ENCODE measurements around the gene AVEN. TPM values are rescaled to one million over a fixed set of nuclear protein-coding genes. Genes with fewer than 3 reads are reported as not detected.
A peak's percentile ranks its signal among the peaks of the same experiment; 100 is the strongest.
"Not testable (repeated sequence)": the region's sequence is repeated elsewhere in the genome, so short reads cannot be mapped to it uniquely, and the experiment has no call there.

AVEN gene
- total RNA-seq, 1 experiment from 2014 or later = 52.4 TPM

GRCh38 chr15:34001536-34001935 lies 37.5 kb downstream of the AVEN start:
- DNase-seq (ENCODE audit: low spot score) = no peak
- in situ Hi-C loops (cut with HindIII; ENCODE audit: low sequenced_read_pairs) = no loop called here

DNA sequence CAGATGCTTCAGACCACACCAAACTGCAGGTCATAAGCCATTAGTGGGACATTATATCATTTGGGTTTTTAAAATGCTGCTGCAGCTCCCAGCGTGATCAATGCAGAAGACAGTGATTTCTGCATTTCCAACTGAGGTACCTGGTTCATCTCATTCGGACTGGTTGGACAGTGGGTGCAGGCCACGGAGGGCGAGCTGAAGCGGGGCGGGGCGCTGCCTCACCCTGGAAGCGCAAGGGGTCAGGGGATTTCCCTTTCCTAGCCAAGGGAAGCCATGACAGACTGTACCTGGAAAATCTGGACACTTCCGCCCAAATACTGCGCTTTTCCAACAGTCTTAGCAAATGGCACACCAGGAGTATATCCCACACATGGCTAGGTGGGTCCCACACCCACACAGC lies 43.3 kb downstream of the AVEN start:
- in situ Hi-C loops (cut with HindIII; ENCODE audit: low sequenced_read_pairs) = loop anchor here (25.0 kb wide), 1 partner anchor 233 kb away; no protein-coding TSS in a partner anchor
- not testable (repeated sequence) for DNase-seq (ENCODE audit: low spot score)

DNA sequence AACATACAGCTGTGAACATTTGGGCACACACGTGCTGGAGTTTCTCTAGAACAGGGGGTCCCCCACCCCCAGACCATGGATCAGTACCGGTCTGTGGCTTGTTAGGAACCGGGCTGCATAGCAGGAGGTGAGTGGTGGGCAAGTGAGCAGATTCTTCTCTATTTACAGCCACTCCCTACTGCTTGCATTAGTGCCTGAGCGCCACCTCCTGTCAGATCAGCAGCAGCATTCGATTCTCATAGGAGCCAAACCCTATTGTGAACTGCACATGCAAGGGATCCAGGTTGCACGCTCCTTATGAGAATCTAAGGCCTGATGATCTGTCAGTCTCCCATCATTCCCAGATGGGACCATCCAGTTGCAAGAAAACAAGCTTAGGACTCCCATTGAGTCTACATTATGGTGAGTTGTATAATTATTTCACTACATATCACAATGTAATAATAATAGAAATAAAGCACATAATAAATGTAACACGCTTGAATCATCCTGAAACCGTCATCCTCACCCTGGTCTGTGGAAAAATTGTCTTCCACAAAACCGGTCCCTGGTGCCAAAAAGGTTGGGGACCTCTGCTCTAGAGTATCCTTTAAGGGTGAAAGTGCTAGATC lies 44.9 kb downstream of the AVEN start:
- in situ Hi-C loops (cut with HindIII; ENCODE audit: low sequenced_read_pairs) = loop anchor here (25.0 kb wide), 1 partner anchor 232 kb away; no protein-coding TSS in a partner anchor
- DNase-seq (ENCODE audit: low spot score) = peak; percentile 10

DNA sequence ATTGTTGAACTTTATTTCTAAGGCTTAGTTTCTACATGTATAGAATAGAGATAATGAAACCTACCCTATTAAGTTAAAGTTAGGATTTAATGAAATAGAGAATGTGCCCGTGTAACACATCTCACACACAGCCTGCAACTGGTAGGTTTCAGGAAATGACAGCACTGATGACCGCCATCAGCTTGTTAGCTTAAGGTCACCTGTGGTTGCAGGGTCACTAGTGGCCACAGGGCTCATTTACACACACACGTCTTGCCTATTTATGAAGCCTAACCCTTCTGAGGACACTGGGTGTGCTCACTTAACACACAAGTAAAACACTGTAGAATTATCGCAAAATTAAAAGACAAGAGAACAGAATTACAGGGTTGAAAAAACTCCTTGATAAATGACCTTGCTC lies 50.6 kb downstream of the AVEN start:
- no peak for DNase-seq (ENCODE audit: low spot score)
- in situ Hi-C loops (cut with HindIII; ENCODE audit: low sequenced_read_pairs) = loop anchor here (25.0 kb wide), 1 partner anchor 226 kb away; no protein-coding TSS in a partner anchor

GRCh38 chr15:33987444-33987843 lies 51.6 kb downstream of the AVEN start:
- in situ Hi-C loops (cut with HindIII; ENCODE audit: low sequenced_read_pairs) = loop anchor here (25.0 kb wide), 1 partner anchor 225 kb away; no protein-coding TSS in a partner anchor

DNA sequence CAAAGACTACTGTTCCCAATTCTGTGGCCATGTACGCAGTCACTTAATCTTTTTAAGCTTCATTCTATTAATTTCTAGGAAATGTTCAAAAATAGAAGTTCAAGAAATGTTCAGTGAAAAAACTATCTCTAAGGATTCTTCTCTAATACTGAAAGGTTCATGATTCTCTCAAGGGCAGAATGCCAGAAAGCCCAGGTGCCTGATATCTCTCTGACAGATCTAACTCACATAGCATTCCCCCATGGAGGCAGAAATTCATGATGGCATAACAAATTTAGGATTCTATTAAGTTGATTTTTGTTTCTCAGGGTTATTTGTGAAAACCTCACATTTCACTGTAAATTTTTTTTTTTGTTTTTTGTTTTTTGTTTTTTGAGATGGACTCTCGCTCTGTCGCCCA lies 53.3 kb downstream of the AVEN start:
- in situ Hi-C loops (cut with HindIII; ENCODE audit: low sequenced_read_pairs) = loop anchor here (25.0 kb wide), 1 partner anchor 223 kb away; no protein-coding TSS in a partner anchor
- no peak for DNase-seq (ENCODE audit: low spot score)

More at GRCh38 chr15:33987444-33987843, 51.6 kb downstream of the AVEN start:
- no peak for DNase-seq (ENCODE audit: low spot score)

- DNase-seq (ENCODE audit: low spot score) = no peak
- in situ Hi-C loops (cut with HindIII; ENCODE audit: low sequenced_read_pairs) = loop anchor here (25.0 kb wide), 1 partner anchor 223 kb away; no protein-coding TSS in a partner anchor
Observed at GRCh38 chr15:33985287-33985686, 53.7 kb downstream of the AVEN start.

DNA sequence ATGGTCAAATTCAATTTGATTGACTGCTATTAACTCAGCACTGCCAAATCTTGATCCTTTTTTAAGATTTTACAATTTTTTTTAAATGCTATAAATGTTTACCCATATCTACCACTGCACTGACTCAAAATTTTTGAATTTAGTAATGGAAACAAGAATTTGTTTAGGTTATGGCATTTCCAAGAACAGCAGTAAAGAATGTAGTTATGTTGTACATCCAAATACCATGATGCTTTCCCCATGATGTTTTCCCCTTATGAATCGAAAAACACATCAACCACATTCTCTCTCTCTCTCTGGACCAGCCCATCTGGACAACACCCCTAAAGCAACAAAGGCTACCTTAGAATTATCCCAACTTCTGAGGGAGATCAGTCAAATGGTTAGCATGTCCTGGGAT lies 56.5 kb downstream of the AVEN start:
- in situ Hi-C loops (cut with HindIII; ENCODE audit: low sequenced_read_pairs) = loop anchor here (25.0 kb wide), 1 partner anchor 220 kb away; no protein-coding TSS in a partner anchor
- no peak for DNase-seq (ENCODE audit: low spot score)

DNA sequence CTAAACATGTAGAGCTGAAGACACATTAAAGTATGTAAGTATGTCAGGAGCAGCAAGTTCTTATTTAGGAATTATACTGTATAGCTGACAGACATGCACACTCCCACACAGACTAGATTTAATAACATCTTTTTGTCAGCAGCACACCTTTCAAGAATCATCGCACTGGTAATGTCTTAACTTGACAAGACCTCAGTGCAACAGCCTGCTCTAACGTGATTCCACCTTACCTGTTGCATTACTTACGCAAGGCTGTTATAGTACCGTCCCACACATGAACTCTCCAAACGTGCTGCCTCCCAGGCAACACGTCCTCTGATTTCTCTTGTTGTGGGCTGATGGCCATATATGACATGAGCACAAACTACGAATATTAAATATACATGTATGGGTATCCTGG lies 58.8 kb downstream of the AVEN start:
- no peak for DNase-seq (ENCODE audit: low spot score)
- in situ Hi-C loops (cut with HindIII; ENCODE audit: low sequenced_read_pairs) = loop anchor here (25.0 kb wide), 1 partner anchor 218 kb away; no protein-coding TSS in a partner anchor

DNA sequence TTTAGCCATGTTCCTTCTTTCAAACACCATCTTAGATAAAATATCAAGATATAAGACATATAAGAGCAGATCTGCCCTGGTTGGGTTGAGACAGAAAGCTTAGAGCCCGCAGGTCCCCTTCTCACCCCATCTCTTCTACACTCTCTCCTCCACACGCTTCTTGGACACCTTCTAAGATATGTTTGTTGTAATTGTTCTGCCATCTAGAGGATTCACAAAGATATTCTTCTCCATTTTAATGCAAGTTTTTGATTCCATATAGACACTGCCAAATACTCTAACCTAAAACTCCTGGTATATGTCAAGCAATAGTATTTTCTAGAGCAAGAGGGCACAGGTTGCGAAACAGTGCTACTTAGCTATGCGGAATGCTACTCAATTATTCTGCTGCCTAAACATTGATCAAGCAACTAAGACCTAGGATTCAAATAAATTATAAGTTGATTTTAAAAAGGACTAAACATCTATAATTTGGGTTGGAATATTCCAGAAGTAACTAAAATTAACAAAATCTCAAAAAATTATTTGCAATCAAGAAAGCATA lies 63.9 kb downstream of the AVEN start:
- no peak for DNase-seq (ENCODE audit: low spot score)
- in situ Hi-C loops (cut with HindIII; ENCODE audit: low sequenced_read_pairs) = loop anchor here (25.0 kb wide), 1 partner anchor 213 kb away; no protein-coding TSS in a partner anchor

- DNase-seq (ENCODE audit: low spot score) = no peak
- in situ Hi-C loops (cut with HindIII; ENCODE audit: low sequenced_read_pairs) = no loop called here
Observed at GRCh38 chr15:33971811-33972210, 67.2 kb downstream of the AVEN start.

GRCh38 chr15:33968821-33969220 lies 70.2 kb downstream of the AVEN start:
- in situ Hi-C loops (cut with HindIII; ENCODE audit: low sequenced_read_pairs) = no loop called here
- DNase-seq (ENCODE audit: low spot score) = no peak

DNA sequence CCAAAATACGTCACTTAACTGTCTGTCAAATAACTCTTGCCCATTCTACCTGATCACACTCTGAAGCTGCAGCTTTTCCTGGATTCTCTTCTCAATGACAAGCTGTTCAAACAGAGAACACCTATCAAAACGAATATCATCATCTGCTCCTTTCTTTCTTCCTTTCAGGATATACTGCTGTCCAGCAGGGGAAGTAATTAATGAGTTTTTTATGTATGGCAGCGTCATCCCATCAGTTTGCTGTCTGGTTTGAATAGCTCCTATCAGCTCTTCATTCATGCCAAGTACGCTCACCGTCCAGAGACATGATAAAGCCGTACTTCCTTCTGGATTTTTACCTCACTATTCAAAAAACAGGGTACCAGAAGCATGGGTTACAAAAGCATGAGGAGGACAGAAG lies 70.8 kb downstream of the AVEN start, which contains the start of gene CHRM5:
CHRM5 (plus strand) TSS at position 274 of the 400 bp plus-strand sequence. CDS start 94,221 bp downstream, outside the sequence.
- in situ Hi-C loops (cut with HindIII; ENCODE audit: low sequenced_read_pairs) = no loop called here
- DNase-seq (ENCODE audit: low spot score) = peak; percentile 31

GRCh38 chr15:33964665-33965040 lies 74.4 kb downstream of the AVEN start:
- no peak for DNase-seq (ENCODE audit: low spot score)
- in situ Hi-C loops (cut with HindIII; ENCODE audit: low sequenced_read_pairs) = no loop called here

- DNase-seq (ENCODE audit: low spot score) = no peak
- in situ Hi-C loops (cut with HindIII; ENCODE audit: low sequenced_read_pairs) = no loop called here
Observed at GRCh38 chr15:33963831-33964664, 75.0 kb downstream of the AVEN start.

DNA sequence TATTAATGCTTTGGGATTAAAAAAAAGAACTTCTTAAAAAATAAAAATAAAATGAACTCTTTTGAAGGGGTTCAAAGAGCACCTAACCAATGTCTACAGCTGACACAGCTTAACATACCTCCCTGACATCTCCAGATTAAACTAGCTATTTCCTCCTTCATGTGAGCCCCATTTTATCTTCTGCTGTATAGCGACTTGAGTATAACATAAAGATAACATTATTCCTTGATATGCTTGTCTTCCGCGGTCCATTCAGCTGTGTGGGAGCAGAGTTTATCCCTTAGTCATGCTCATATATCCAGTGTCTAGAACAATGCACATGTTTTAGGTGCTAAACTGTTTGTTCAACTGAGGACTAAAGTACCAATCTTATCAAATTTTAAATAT lies 78.5 kb downstream of the AVEN start:
- no peak for DNase-seq (ENCODE audit: low spot score)
- in situ Hi-C loops (cut with HindIII; ENCODE audit: low sequenced_read_pairs) = no loop called here

DNA sequence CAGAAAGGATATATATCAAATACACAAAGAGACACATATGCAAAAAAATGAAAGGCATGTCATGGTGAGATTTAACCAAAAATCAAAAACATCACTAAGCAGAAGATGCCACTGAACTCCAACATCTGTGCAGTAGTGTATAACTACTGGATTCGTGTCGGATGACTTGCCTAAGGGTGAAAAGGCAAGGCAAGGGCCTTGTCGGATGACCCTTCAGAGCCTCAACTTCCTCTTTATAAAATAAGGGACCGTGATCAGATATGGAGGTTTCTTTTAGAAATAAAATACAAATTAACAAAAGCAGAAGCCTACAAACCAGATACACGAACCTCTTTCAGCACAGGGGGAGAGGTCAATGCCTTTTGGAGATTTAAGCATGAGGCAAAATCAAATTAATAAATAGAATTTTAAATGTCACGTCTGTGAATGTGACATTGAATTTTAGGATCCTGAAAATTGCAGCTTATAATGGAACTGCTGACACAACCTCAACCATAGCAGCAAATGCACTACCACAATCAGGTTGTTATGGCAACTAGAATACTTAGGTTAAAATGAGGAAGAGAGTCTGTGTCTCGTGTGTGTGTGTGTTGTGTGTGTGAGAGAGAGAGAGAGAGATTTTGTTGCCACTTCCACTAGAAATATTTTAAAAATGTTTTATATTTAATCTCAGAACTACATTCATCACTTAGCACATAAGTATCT lies 79.0 kb downstream of the AVEN start:
- no peak for DNase-seq (ENCODE audit: low spot score)
- in situ Hi-C loops (cut with HindIII; ENCODE audit: low sequenced_read_pairs) = no loop called here

DNA sequence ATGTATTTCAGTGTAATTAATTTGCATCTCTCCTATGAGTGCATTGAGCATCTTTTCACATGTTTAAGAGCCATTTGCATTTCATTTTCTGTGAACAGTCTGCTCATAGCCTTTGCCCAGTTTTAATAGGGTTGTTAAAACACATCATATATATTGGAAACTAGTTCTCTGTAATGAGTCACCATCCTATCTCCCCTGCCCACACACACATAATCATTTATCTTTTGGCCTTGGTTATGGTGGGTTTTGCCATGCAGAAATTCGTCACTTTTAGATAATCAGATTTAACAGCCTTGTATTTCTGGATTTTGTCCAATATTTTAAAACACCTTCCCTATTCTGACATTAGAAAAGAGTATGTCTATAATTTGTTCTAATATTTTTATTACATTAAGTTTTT lies 82.6 kb downstream of the AVEN start:
- in situ Hi-C loops (cut with HindIII; ENCODE audit: low sequenced_read_pairs) = no loop called here
- no peak for DNase-seq (ENCODE audit: low spot score)

DNA sequence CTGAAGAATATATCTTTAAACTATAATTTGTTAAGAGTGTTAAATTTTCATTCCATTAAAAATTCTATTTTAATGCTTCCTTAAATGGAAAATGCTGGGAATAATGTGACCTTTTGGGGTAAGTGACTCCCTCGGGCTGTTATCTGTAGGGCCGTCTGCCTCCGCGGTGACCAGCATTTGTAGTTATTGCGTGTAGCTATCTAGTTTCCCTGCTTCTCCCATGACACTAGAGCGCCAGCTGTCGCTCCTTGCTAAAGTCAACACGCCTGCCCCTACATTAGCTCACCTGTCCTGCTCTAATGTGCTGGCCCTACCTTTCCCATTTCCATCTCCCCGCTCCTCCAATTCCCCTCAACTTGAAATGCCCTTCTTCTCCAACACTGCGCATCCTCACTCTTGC lies 83.1 kb downstream of the AVEN start:
- DNase-seq (ENCODE audit: low spot score) = no peak
- in situ Hi-C loops (cut with HindIII; ENCODE audit: low sequenced_read_pairs) = no loop called here

All from G401 (cell line).